Hepatocyte (in vitro differentiated cells): ENCODE measurements around the gene NEAT1. TPM values are rescaled to one million over a fixed set of nuclear protein-coding genes. Genes with fewer than 3 reads are reported as not detected.
A peak's percentile ranks its signal among the peaks of the same experiment; 100 is the strongest.

Source experiments
- DNase-seq: peaks from one replicate; pipeline ENCODE4 v3.0.0-alpha.2; 2016; ENCODE audit warnings: low spot score
- H2AFZ ChIP-seq: fragments of 200-600 bp; sonication (generic); 2 replicates; pipeline ENCODE4 v1.6.0; 2016; ENCODE audit warnings: antibody characterized with exemption, mild to moderate bottlenecking
- H3K27ac ChIP-seq: fragments of 200-600 bp; sonication (generic); 2 replicates; pipeline ENCODE4 v1.5.1; 2016; ENCODE audit warnings: mild to moderate bottlenecking
- H3K27me3 ChIP-seq: fragments of 200-600 bp; sonication (generic); 2 replicates; pipeline ENCODE4 v1.6.1; 2016
- H3K36me3 ChIP-seq: fragments of 200-600 bp; sonication (generic); replicated peaks from 2 replicates; pipeline ENCODE4 v1.5.1; 2016; ENCODE audit warnings: low read depth; ENCODE audit not compliant: insufficient read depth
- H3K4me1 ChIP-seq: fragments of 200-600 bp; sonication (generic); 2 replicates; pipeline ENCODE4 v1.5.1; 2016; ENCODE audit warnings: mild to moderate bottlenecking, moderate library complexity; ENCODE audit not compliant: insufficient read depth
- H3K4me2 ChIP-seq: fragments of 200-600 bp; sonication (generic); 2 replicates; pipeline ENCODE4 v1.6.0; 2016
- H3K4me3 ChIP-seq: fragments of 200-600 bp; sonication (generic); 2 replicates; pipeline ENCODE4 v1.5.1; 2016; ENCODE audit warnings: mild to moderate bottlenecking
- H3K79me2 ChIP-seq: fragments of 200-600 bp; sonication (generic); 2 replicates; pipeline ENCODE4 v1.6.0; 2017; ENCODE audit warnings: mild to moderate bottlenecking
- H3K9me2 ChIP-seq: fragments of 200-600 bp; sonication (generic); replicated peaks from 2 replicates; pipeline ENCODE4 v1.6.0; 2017; ENCODE audit warnings: mild to moderate bottlenecking; ENCODE audit not compliant: insufficient read depth
- H3K9me3 ChIP-seq: fragments of 200-600 bp; sonication (generic); 2 replicates; pipeline ENCODE4 v1.5.1; 2016; ENCODE audit warnings: low read depth, mild to moderate bottlenecking
- H4K20me1 ChIP-seq: fragments of 200-600 bp; sonication (generic); 2 replicates; pipeline ENCODE4 v1.6.0; 2016; ENCODE audit warnings: mild to moderate bottlenecking; ENCODE audit not compliant: insufficient read depth, poor library complexity, severe bottlenecking
- CTCF ChIP-seq: fragments of 200-600 bp; sonication (generic); IDR thresholded peaks from 2 replicates; pipeline ENCODE4 v1.5.1; 2016; ENCODE audit warnings: antibody characterized with exemption, mild to moderate bottlenecking; ENCODE audit not compliant: poor library complexity
- EZH2 ChIP-seq: fragments of 200-600 bp; sonication (generic); IDR thresholded peaks from 2 replicates; pipeline ENCODE4 v1.6.1; 2016; ENCODE audit warnings: antibody characterized with exemption, mild to moderate bottlenecking, borderline replicate concordance
- EZH2phosphoT487 ChIP-seq: fragments of 200-600 bp; sonication (generic); IDR thresholded peaks from one replicate; pipeline ENCODE4 v1.6.1; 2018; ENCODE audit warnings: antibody characterized with exemption, mild to moderate bottlenecking, low read depth, moderate library complexity; ENCODE audit not compliant: unreplicated experiment, severe bottlenecking
- WGBS: methylation state at CpG from one replicate; pipeline ENCODE4 v1.1.6; 2016; ENCODE audit warnings: low lambda C conversion rate; ENCODE audit errors: missing lambda C conversion rate; 5-methylcytosine and 5-hydroxymethylcytosine counted together
- polyA plus RNA-seq: library from polyadenylated mRNA; unstranded; fragments of >200 nt; fragmentation: Nextera tagmentation; extraction: Ambion mirVana; gene quantifications from 2 replicates; pipeline ENCODE4 v1.2.1, GENCODE V29; 2016
- total RNA-seq: library from RNA; depleted of rRNA; stranded (reverse); fragments of >200 nt; gene quantifications from 2 replicates; pipeline ENCODE4 v1.2.3, GENCODE V29; 2014

Gene NEAT1
- total and polyA plus RNA-seq, 2 experiments from 2014 or later, result 130 to 168 TPM

GRCh38 chr11:65401073-65401802, 21.4 kb upstream of the NEAT1 start:
- Histone ChIP-seq H4K20me1 (no peaks in the 10 kb centered on the region), H3K4me2 (peak overlapping the region; percentile 63), H3K4me1 (peaks cover 6% of the 10 kb centered on the region), H3K36me3 (no peaks in the 10 kb centered on the region), H3K27ac (peak overlapping the region; percentile 86), H2AFZ (no peak overlapping the region), H3K27me3 (no peaks in the 10 kb centered on the region), H3K4me3 (no peak overlapping the region), H3K9me3 (no peaks in the 10 kb centered on the region), H3K79me2 (no peaks in the 10 kb centered on the region), H3K9me2 (no peaks in the 10 kb centered on the region)
- WGBS, result 85% methylated on average over 12 of the region's 16 CpGs
- no peak for TF ChIP-seq CTCF
- no peak for TF ChIP-seq EZH2phosphoT487
- no peak for TF ChIP-seq EZH2
- no peak for DNase-seq

GRCh38 chr11:65401803-65402248, 20.8 kb upstream of the NEAT1 start:
- H3K4me2 ChIP-seq, result peak overlapping the region; percentile 63
- H4K20me1 ChIP-seq, result no peaks in the 10 kb centered on the region
- no peaks in the 10 kb centered on the region for H3K36me3 ChIP-seq
- H3K4me3 ChIP-seq, result no peak overlapping the region
- peaks cover 6% of the 10 kb centered on the region for H3K4me1 ChIP-seq
- no peaks in the 10 kb centered on the region for H3K9me3 ChIP-seq
- no peaks in the 10 kb centered on the region for H3K79me2 ChIP-seq
- no peak for TF ChIP-seq CTCF
- TF ChIP-seq EZH2phosphoT487, result no peak
- no peak for TF ChIP-seq EZH2
- no peak for DNase-seq
- 69% methylated on average over 10 of the region's 10 CpGs for WGBS
- H3K9me2 ChIP-seq, result no peaks in the 10 kb centered on the region
- H3K27ac ChIP-seq, result peak overlapping the region; percentile 86
- no peaks in the 10 kb centered on the region for H3K27me3 ChIP-seq
- H2AFZ ChIP-seq, result no peak overlapping the region

GRCh38 chr11:65402790-65403189, 19.8 kb upstream of the NEAT1 start:
- no peaks in the 10 kb centered on the region for H3K36me3 ChIP-seq

More at GRCh38 chr11:65402790-65403189, 19.8 kb upstream of the NEAT1 start:
- Histone ChIP-seq H3K9me3 (no peaks in the 10 kb centered on the region), H3K4me2 (no peak overlapping the region), H2AFZ (no peak overlapping the region), H3K4me3 (no peak overlapping the region), H3K79me2 (no peaks in the 10 kb centered on the region), H4K20me1 (no peaks in the 10 kb centered on the region), H3K9me2 (no peaks in the 10 kb centered on the region), H3K4me1 (peaks cover 6% of the 10 kb centered on the region), H3K27me3 (no peaks in the 10 kb centered on the region), H3K27ac (no peak overlapping the region)
- TF ChIP-seq EZH2 (no peak), CTCF (no peak), EZH2phosphoT487 (no peak)
- no peak for DNase-seq
- 92% methylated on average over 2 of the region's 2 CpGs for WGBS
